K562 (cell line): ENCODE measurements around the gene IMMP2L. TPM values are rescaled to one million over a fixed set of nuclear protein-coding genes. Genes with fewer than 3 reads are reported as not detected.

ENCODE experiments used
- ATAC-seq: fragments of 200-7000 bp; cut with Tn5 transposase; 3 replicates; pipeline ENCODE4 v1.9.1; 2020; ENCODE audit warnings: moderate library complexity
- BruUV-seq: library from RNA; stranded (reverse); fragments of 400-500 nt; replicated peaks from 2 replicates; lab custom pipeline; 2021; lab: Mats Ljungman, UMichigan
- CTCF ChIA-PET: fragments of 300-600 bp; formaldehyde crosslinking; extraction: SDS; loops from one replicate; lab custom pipeline; 2021; ENCODE audit warnings: low intra/inter-chr PET ratio; lab: Yijun Ruan, JAX
- POLR2A ChIA-PET: fragments of 300-600, 350-650 bp; sonication (Branson Sonifier 250); formaldehyde crosslinking; extraction: SDS; loops from one replicate; lab custom pipeline; 2021; ENCODE audit warnings: antibody characterized with exemption, inconsistent platforms; lab: Yijun Ruan, JAX
- DNase-seq, 4 experiments: peaks; one replicate each; pipeline versions ENCODE4 v3.0.0 to v3.0.0-alpha.2; 2011 to 2018; ENCODE audit warnings: low spot score in 3 of 4, mixed read lengths in 3 of 4; ENCODE audit errors: extremely low read depth in 1 of 4
- FAIRE-seq: peaks from 2 replicates; lab custom pipeline; 2011; peaks lifted over from hg19 to GRCh38; lab: Jason Lieb, UNC
- H2AFZ ChIP-seq: 2 replicates; pipeline ENCODE4 v1.6.0; 2011; ENCODE audit warnings: low read depth, low read length, control low read depth, inconsistent platforms
- H3K27ac ChIP-seq: fragments of 200-600 bp; 3 replicates; pipeline ENCODE4 v1.8.0; 2011; ENCODE audit warnings: low read depth, mild to moderate bottlenecking, control low read depth, inconsistent platforms, low read length, moderate library complexity, mixed read lengths; ENCODE audit errors: extremely low read depth
- H3K27me3 ChIP-seq, 2 experiments: fragments of 300-600 bp in 1 of 2; 2 replicates in 1 of 2; 3 replicates in 1 of 2; pipeline versions ENCODE4 v1.6.0 to v1.8.0; 2011; ENCODE audit warnings: inconsistent platforms in 2 of 2, low read length in 2 of 2, mild to moderate bottlenecking in 1 of 2, mixed read lengths in 1 of 2, moderate library complexity in 1 of 2; ENCODE audit not compliant: control insufficient read depth in 2 of 2, insufficient read depth in 2 of 2
- H3K36me3 ChIP-seq: fragments of 300-600 bp; 3 replicates; pipeline ENCODE4 v1.8.0; 2011; ENCODE audit warnings: mild to moderate bottlenecking, low read length, inconsistent platforms; ENCODE audit not compliant: control insufficient read depth, insufficient read depth
- H3K4me1 ChIP-seq, 2 experiments: fragments of 200-600 bp in 1 of 2; replicated peaks in 1 of 2; 2 replicates in 1 of 2; 3 replicates in 1 of 2; pipeline versions ENCODE4 v1.5.1 to v1.8.0; 2011; ENCODE audit warnings: inconsistent platforms in 2 of 2, low read length in 2 of 2, mild to moderate bottlenecking in 1 of 2, mixed read lengths in 1 of 2, moderate library complexity in 1 of 2; ENCODE audit not compliant: control insufficient read depth in 2 of 2, insufficient read depth in 2 of 2
- H3K4me2 ChIP-seq: 2 replicates; pipeline ENCODE4 v1.6.1; 2011; ENCODE audit warnings: low read length, control low read depth, inconsistent platforms, mixed read lengths; ENCODE audit not compliant: insufficient read depth
- H3K4me3 ChIP-seq: fragments of 200-600 bp; sonication (generic), shearing (Covaris generic); 2 replicates; pipeline ENCODE4 v1.5.1; 2016; ENCODE audit warnings: control low read depth, inconsistent platforms
- H3K79me2 ChIP-seq: fragments of 200-600 bp; 3 replicates; pipeline ENCODE4 v1.8.0; 2011; ENCODE audit warnings: low read length, inconsistent platforms; ENCODE audit not compliant: control insufficient read depth, insufficient read depth
- H3K9ac ChIP-seq, 2 experiments: 2 replicates each; pipeline versions ENCODE4 v1.6.0 to v1.6.1; 2011; ENCODE audit warnings: low read depth in 2 of 2, low read length in 2 of 2, control low read depth in 1 of 2, inconsistent platforms in 1 of 2, mild to moderate bottlenecking in 1 of 2, mixed read lengths in 1 of 2; ENCODE audit not compliant: insufficient read depth in 1 of 2
- H3K9me1 ChIP-seq: one replicate; pipeline ENCODE4 v1.6.0; 2011; ENCODE audit warnings: inconsistent platforms, mild to moderate bottlenecking, low read length, moderate library complexity; ENCODE audit not compliant: control insufficient read depth, insufficient read depth
- H3K9me3 ChIP-seq: replicated peaks from 2 replicates; pipeline ENCODE4 v1.5.1; 2011; ENCODE audit warnings: low read depth, low read length, inconsistent platforms; ENCODE audit not compliant: control insufficient read depth, insufficient read depth
- H4K20me1 ChIP-seq: replicated peaks from 2 replicates; pipeline ENCODE4 v1.6.1; 2011; ENCODE audit warnings: low read length, inconsistent platforms, mixed read lengths; ENCODE audit not compliant: control insufficient read depth, insufficient read depth
- ATF7 ChIP-seq: fragments of 450-650 bp; IDR thresholded peaks from 2 replicates; pipeline ENCODE4 v1.7.1; 2014; ENCODE audit warnings: mild to moderate bottlenecking, moderate library complexity
- CHAMP1 ChIP-seq: fragments of 450-650 bp; IDR thresholded peaks from 2 replicates; pipeline ENCODE4 v1.6.1; 2016; ENCODE audit warnings: mild to moderate bottlenecking
- NR1H2 ChIP-seq: sonication (generic); formaldehyde crosslinking; IDR thresholded peaks from 2 replicates; pipeline ENCODE4 v1.4.0; 2020; ENCODE audit warnings: mild to moderate bottlenecking, missing genetic modification reagents
- PPARD ChIP-seq: fragments of 250-450 bp; sonication (Bioruptor Pico); IDR thresholded peaks from 2 replicates; pipeline ENCODE4 v1.8.0; 2022; ENCODE audit warnings: inconsistent platforms, mild to moderate bottlenecking, moderate library complexity
- SMARCC2 ChIP-seq: fragments of 450-650 bp; IDR thresholded peaks from 2 replicates; pipeline ENCODE4 v1.6.1; 2017; ENCODE audit warnings: antibody characterized with exemption, moderate library complexity, mild to moderate bottlenecking, low read depth
- SRSF7 ChIP-seq: fragments of 200-400 bp; formaldehyde crosslinking; optimal IDR thresholded peaks from 2 replicates; pipeline ENCODE3; 2017; ENCODE audit warnings: mild to moderate bottlenecking, low read depth, low read length
- ZNF197 ChIP-seq: fragments of 200-800 bp; sonication (Bioruptor generic); IDR thresholded peaks from 2 replicates; pipeline ENCODE4 v1.6.1; 2016; ENCODE audit warnings: low read depth, missing genetic modification characterization, missing compliant biosample characterization
- ZNF224 ChIP-seq: sonication (generic); formaldehyde crosslinking; IDR thresholded peaks from 2 replicates; pipeline ENCODE4 v1.8.0; 2022; ENCODE audit warnings: mild to moderate bottlenecking, missing genetic modification reagents
- ZNF41 ChIP-seq: fragments of 250-450 bp; sonication (Bioruptor Pico); conservative IDR thresholded peaks from 2 replicates; pipeline ENCODE4 v1.4.0; 2020; ENCODE audit warnings: mild to moderate bottlenecking
- WGBS: fragments of 100-300 bp; shearing (Covaris generic); methylation state at CpG from one replicate; pipeline ENCODE4 v1.1.6; 2016; ENCODE audit warnings: low coverage, mixed read lengths; ENCODE audit not compliant: insufficient coverage; ENCODE audit errors: missing lambda C conversion rate; 5-methylcytosine and 5-hydroxymethylcytosine counted together
- in situ Hi-C: fragments of 300-500 bp; cut with MboI; formaldehyde crosslinking; loops from 4 replicates; pipeline ENCODE4 v1.15.0; 2018; ENCODE audit warnings: inconsistent platforms, mixed read lengths
- intact Hi-C: fragments of 100-400 bp; cut with micrococcal nuclease; formaldehyde crosslinking; loops from 2 replicates; pipeline ENCODE4 v1.14.2; 2022
- polyA plus RNA-seq, 8 experiments: library from polyadenylated mRNA; depleted of rRNA in 4 of 8; stranded (reverse) in 5 of 8; unstranded in 3 of 8; fragments of >200 nt; fragmentation: Nextera tagmentation in 2 of 8; fragmentation: Illumina TruSeq in 1 of 8; extraction: Ambion mirVana in 2 of 8; extraction: Trizol in 1 of 8; gene quantifications; 2 replicates each; pipeline versions ENCODE4 v1.2.1 to v1.2.3, GENCODE V29; 2011 to 2014; ENCODE audit warnings: inconsistent platforms in 1 of 8, missing spikeins in 1 of 8
- total RNA-seq, 7 experiments: library from RNA; depleted of rRNA in 6 of 7; stranded (reverse); fragments of >200 nt in 6 of 7; fragmentation: Illumina TruSeq in 2 of 7; extraction: Trizol in 2 of 7; gene quantifications; 2 replicates each; pipeline versions ENCODE4 v1.2.1 to v1.2.3, GENCODE V29; 2011 to 2021; ENCODE audit warnings: low replicate concordance in 1 of 7

Gene IMMP2L
- total and polyA plus RNA-seq, 9 of the 15 experiments (the other 6 are each of a cell fraction or from before 2014, with no cell fraction given): 29.7 to 116 (median 53.0) TPM

- Histone ChIP-seq H4K20me1 (no peaks in the 10 kb centered on the region), H3K4me1 (peaks cover 0 to 6% of the 10 kb centered on the region in 2 experiments; a peak in 2 of 5 replicates), H2AFZ (no peak overlapping the region), H3K4me3 (no peak overlapping the region), H3K27ac (no peak overlapping the region), H3K9ac (no peak overlapping the region), H3K9me1 (no peaks in the 10 kb centered on the region), H3K9me3 (no peaks in the 10 kb centered on the region), H3K79me2 (no peaks in the 10 kb centered on the region), H3K27me3 (no peaks in the 10 kb centered on the region), H3K36me3 (no peaks in the 10 kb centered on the region; the same call in 2 of the 3 replicates), H3K4me2 (no peak overlapping the region)
- no peak for FAIRE-seq
- ChIA-PET CTCF (no interaction called here), POLR2A (no interaction called here)
- no peak for ATAC-seq
- WGBS: 93% methylated on average over 1 of the region's 1 CpG
- intact Hi-C loops: no loop called here
- BruUV-seq: no TSS peak
- DNase-seq: no peak
- in situ Hi-C loops: no loop called here
- TF ChIP-seq NR1H2 (CRISPR knock-in tag) (no peak), PPARD (CRISPR knock-in tag) (no peak), ZNF197 (CRISPR knock-in tag) (no peak), ATF7 (no peak), ZNF224 (CRISPR knock-in tag) (no peak), CHAMP1 (no peak), ZNF41 (CRISPR knock-in tag) (no peak), SMARCC2 (no peak), SRSF7 (no peak)
These were observed 192.3 kb downstream of the IMMP2L start for GRCh38 chr7:111370002-111370401.
